HG03460 (cell line): Measurements from ENCODE around the gene ADGRD1.

Experiments
- ATAC-seq: cut with Tn5 transposase; IDR thresholded peaks from one replicate; pipeline ENCODE4 v1.9.1; 2021; ENCODE audit not compliant: unreplicated experiment

ADGRD1 gene

GRCh38 chr12:131038961-131039950, 85.5 kb downstream of the ADGRD1 start:
- ATAC-seq = no peak

GRCh38 chr12:131040491-131040890, 86.8 kb downstream of the ADGRD1 start:
- no peak for ATAC-seq

GRCh38 chr12:131041216-131041967, 87.7 kb downstream of the ADGRD1 start:
- ATAC-seq = no peak

DNA sequence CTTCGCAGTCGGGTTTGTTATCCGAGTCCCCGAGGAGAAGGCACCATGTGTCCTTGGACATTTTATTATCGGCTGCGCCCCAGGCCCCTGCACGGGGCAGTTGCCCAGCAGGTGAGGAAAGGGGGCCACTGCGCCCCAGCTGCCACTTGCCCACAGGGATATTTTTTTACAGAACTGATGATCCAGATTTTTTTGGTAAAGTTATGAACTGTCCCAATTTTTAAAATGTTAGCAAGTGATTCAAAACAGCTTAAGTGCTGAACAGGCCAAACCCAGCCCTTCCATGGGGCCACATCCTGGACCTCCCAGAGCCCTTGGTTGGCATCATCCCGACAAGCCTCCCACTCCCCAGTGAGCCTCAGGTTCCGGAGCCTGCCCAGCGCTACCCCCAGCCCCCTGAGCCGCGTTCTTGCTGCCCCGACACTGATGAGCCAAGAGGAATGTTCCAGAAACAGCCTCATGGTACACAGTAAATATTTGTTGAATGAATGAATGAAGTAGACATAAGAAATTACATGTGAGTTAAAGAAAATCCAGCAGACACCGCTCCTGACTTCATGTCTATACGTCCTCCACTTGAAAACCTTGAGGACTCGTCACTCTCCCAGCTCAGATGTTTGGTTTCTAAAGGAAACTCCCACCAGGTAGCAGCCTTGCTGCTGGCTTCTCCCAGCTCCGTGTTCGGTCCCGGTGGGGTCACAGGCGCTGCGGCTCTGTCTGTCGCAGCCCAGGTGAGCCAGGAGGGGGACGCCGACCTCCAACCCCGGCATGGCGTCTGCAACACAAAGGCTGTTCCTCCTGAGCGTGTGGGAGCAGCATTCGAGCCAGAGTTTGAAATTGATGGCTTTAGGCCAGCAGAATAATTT, 88.5 kb downstream of the ADGRD1 start:
- no peak for ATAC-seq

- no peak for ATAC-seq
Observed at GRCh38 chr12:131042834-131043245, 89.1 kb downstream of the ADGRD1 start.

GRCh38 chr12:131043401-131043871, 89.7 kb downstream of the ADGRD1 start:
- ATAC-seq = no peak

- no peak for ATAC-seq
Observed at GRCh38 chr12:131044136-131044535, 90.4 kb downstream of the ADGRD1 start.

GRCh38 chr12:131044760-131045381, 91.2 kb downstream of the ADGRD1 start:
- ATAC-seq = no peak

GRCh38 chr12:131045705-131046460, 92.2 kb downstream of the ADGRD1 start:
- no peak for ATAC-seq

GRCh38 chr12:131046813-131047788, 93.4 kb downstream of the ADGRD1 start:
- no peak for ATAC-seq

- no peak for ATAC-seq
Observed at GRCh38 chr12:131047789-131048610, 94.3 kb downstream of the ADGRD1 start.

- ATAC-seq = no peak
Observed at GRCh38 chr12:131048611-131048990, 94.9 kb downstream of the ADGRD1 start.

GRCh38 chr12:131049002-131049401, 95.3 kb downstream of the ADGRD1 start:
- ATAC-seq = no peak

GRCh38 chr12:131049549-131050339, 96.0 kb downstream of the ADGRD1 start:
- ATAC-seq = no peak

DNA sequence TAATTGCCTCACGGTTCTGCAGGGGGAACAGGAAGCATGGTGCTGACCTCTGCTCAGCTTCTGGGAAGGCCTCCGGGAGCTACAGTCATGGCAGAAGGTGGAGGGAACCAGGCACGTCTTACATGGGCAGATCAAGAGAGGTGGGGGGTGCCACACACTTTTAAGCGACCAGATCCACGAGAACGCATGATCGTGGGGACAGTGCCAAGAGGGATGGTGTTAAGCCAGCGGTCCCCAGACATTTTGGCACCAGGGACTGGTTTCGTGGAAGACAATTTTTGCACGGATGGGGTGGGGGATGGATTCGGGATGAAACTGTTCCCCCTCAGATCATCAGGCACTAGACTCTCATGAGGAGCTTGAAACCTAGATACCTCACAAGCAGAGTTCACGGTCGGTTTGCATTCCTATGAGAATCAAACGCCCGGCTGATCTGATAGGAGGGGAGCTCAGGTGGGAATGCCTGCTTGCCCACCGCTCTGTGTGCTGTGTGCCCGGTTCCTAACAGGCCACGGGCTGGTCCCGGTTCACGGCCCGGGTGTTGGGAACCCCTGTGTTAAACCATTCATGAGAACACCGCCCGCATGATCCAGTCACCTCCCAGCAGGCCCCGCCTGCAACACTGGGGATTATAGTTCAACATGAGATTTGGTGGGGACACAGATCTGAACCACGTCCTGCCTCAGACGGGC, 96.9 kb downstream of the ADGRD1 start:
- ATAC-seq = no peak

DNA sequence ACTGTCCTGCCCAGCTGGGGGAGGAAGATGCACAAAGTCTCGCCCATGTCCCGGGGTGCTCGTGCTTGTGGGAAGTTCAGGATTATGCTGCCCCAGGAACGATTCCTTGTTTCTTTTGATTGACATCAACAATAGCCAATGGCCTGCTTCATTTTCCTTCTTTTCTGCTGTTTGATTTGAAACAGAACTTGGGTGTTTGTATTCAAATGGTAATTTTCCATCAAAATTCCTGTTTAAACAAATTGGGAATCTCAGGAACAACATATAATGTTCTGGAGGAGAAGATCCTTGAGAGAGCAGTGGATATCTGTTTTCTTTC, 97.4 kb downstream of the ADGRD1 start:
- ATAC-seq = no peak
